ENCODE measurements around the gene AUTS2. TPM values are rescaled to one million over a fixed set of nuclear protein-coding genes. Genes with fewer than 3 reads are reported as not detected.

AUTS2 gene
- total RNA-seq, 1 donor from 2014 or later = 53.0 TPM

GRCh38 chr7:70032649-70033048 lies 434.4 kb downstream of the AUTS2 start:
- no peak for TF ChIP-seq CTCF (IDR thresholded peaks at IDR 0.05)
- TF ChIP-seq POLR2A (IDR thresholded peaks at IDR 0.05) = no peak
- TF ChIP-seq POLR2AphosphoS5 (IDR thresholded peaks at IDR 0.05; ENCODE audit: insufficient read depth in 1 of 2, low read depth in 1 of 2) = no peak
- Histone ChIP-seq H3K27me3 (no peaks in the 10 kb centered on the region), H3K4me3 (no peak overlapping the region), H3K36me3 (no peaks in the 10 kb centered on the region), H3K4me1 (no peaks in the 10 kb centered on the region), H3K27ac (no peak overlapping the region), H3K9me3 (no peaks in the 10 kb centered on the region)
- intact Hi-C loops (cut with DNase I) = no loop called here
- no peak for DNase-seq (ENCODE audit: extremely low spot score in 2 of 2)

- H3K4me3 ChIP-seq = no peak overlapping the region
- no peaks in the 10 kb centered on the region for H3K4me1 ChIP-seq
- no peak for DNase-seq (ENCODE audit: extremely low spot score in 2 of 2)
- intact Hi-C loops (cut with DNase I) = no loop called here
- H3K36me3 ChIP-seq = no peaks in the 10 kb centered on the region
- TF ChIP-seq POLR2AphosphoS5 (IDR thresholded peaks at IDR 0.05; ENCODE audit: insufficient read depth in 1 of 2, low read depth in 1 of 2) (no peak), POLR2A (IDR thresholded peaks at IDR 0.05) (no peak), CTCF (IDR thresholded peaks at IDR 0.05) (no peak)
- H3K27me3 ChIP-seq = no peaks in the 10 kb centered on the region
- no peak overlapping the region for H3K27ac ChIP-seq
- no peaks in the 10 kb centered on the region for H3K9me3 ChIP-seq
Measured at GRCh38 chr7:70033226-70033625, 435.0 kb downstream of the AUTS2 start.

GRCh38 chr7:70034999-70035398 lies 436.7 kb downstream of the AUTS2 start:
- intact Hi-C loops (cut with DNase I) = no loop called here
- H3K27ac ChIP-seq = no peak overlapping the region
- no peak for DNase-seq (ENCODE audit: extremely low spot score in 2 of 2)
- no peak overlapping the region for H3K4me3 ChIP-seq
- H3K27me3 ChIP-seq = no peaks in the 10 kb centered on the region
- H3K36me3 ChIP-seq = no peaks in the 10 kb centered on the region
- H3K9me3 ChIP-seq = no peaks in the 10 kb centered on the region
- TF ChIP-seq POLR2AphosphoS5 (IDR thresholded peaks at IDR 0.05; ENCODE audit: insufficient read depth in 1 of 2, low read depth in 1 of 2) (no peak), POLR2A (IDR thresholded peaks at IDR 0.05) (no peak)
- no peaks in the 10 kb centered on the region for H3K4me1 ChIP-seq

GRCh38 chr7:70035519-70035918 lies 437.2 kb downstream of the AUTS2 start:
- no peak for DNase-seq (ENCODE audit: extremely low spot score in 2 of 2)
- Histone ChIP-seq H3K27ac (no peak overlapping the region), H3K36me3 (no peaks in the 10 kb centered on the region), H3K4me3 (no peak overlapping the region), H3K4me1 (no peaks in the 10 kb centered on the region), H3K27me3 (no peaks in the 10 kb centered on the region), H3K9me3 (no peaks in the 10 kb centered on the region)
- intact Hi-C loops (cut with DNase I) = no loop called here
- no peak for TF ChIP-seq POLR2AphosphoS5 (IDR thresholded peaks at IDR 0.05; ENCODE audit: insufficient read depth in 1 of 2, low read depth in 1 of 2)
- no peak for TF ChIP-seq POLR2A (IDR thresholded peaks at IDR 0.05)
- no peak for TF ChIP-seq CTCF (IDR thresholded peaks at IDR 0.05)

GRCh38 chr7:70035955-70036354 lies 437.7 kb downstream of the AUTS2 start:
- Histone ChIP-seq H3K4me1 (no peaks in the 10 kb centered on the region), H3K27me3 (no peaks in the 10 kb centered on the region), H3K36me3 (no peaks in the 10 kb centered on the region), H3K27ac (no peak overlapping the region), H3K4me3 (no peak overlapping the region), H3K9me3 (no peaks in the 10 kb centered on the region)
- intact Hi-C loops (cut with DNase I) = no loop called here
- DNase-seq (ENCODE audit: extremely low spot score in 2 of 2) = no peak
- no peak for TF ChIP-seq CTCF (IDR thresholded peaks at IDR 0.05)
- TF ChIP-seq POLR2A (IDR thresholded peaks at IDR 0.05) = no peak
- TF ChIP-seq POLR2AphosphoS5 (IDR thresholded peaks at IDR 0.05; ENCODE audit: insufficient read depth in 1 of 2, low read depth in 1 of 2) = no peak

All from vagina (tissue), 2 donors.